OCI-LY7 (cell line): ENCODE results near the gene PLCB3.

ENCODE experiments used
- EZH2phosphoT487 ChIP-seq: fragments of 200-600 bp; sonication (generic); IDR thresholded peaks from 2 replicates; pipeline ENCODE4 v1.6.1; 2018; ENCODE audit warnings: low read depth, borderline replicate concordance, mild to moderate bottlenecking, mixed run types, antibody characterized with exemption, low read length, moderate library complexity, mixed read lengths
- TF ChIP-seq, protein P1 (sequence below): fragments of 200-600 bp; sonication (generic); conservative IDR thresholded peaks from 2 replicates; pipeline ENCODE4 v1.5.1; 2014; ENCODE audit warnings: mild to moderate bottlenecking, antibody characterized with exemption, low read length, moderate library complexity, mixed read lengths

GRCh38 chr11:64284962-64285884 lies 33.9 kb downstream of the PLCB3 start, which contains the start of gene GPR137:
- TF ChIP-seq, protein P1, sequence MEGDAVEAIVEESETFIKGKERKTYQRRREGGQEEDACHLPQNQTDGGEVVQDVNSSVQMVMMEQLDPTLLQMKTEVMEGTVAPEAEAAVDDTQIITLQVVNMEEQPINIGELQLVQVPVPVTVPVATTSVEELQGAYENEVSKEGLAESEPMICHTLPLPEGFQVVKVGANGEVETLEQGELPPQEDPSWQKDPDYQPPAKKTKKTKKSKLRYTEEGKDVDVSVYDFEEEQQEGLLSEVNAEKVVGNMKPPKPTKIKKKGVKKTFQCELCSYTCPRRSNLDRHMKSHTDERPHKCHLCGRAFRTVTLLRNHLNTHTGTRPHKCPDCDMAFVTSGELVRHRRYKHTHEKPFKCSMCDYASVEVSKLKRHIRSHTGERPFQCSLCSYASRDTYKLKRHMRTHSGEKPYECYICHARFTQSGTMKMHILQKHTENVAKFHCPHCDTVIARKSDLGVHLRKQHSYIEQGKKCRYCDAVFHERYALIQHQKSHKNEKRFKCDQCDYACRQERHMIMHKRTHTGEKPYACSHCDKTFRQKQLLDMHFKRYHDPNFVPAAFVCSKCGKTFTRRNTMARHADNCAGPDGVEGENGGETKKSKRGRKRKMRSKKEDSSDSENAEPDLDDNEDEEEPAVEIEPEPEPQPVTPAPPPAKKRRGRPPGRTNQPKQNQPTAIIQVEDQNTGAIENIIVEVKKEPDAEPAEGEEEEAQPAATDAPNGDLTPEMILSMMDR, result no peak
- no peak for TF ChIP-seq EZH2phosphoT487
